Dendritic cell treated with granulocyte-macrophage colony-stimulating factor and Interleukin-4, amounts not matched to agents 40 ng/mL and 50 ng/mL, for 4 days (primary cell): ENCODE measurements around the gene EYA2.

Experiments used
- H3K27ac Mint-ChIP-seq: one replicate; pipeline ENCODE4 v1.8.0; 2022; ENCODE audit warnings: mild to moderate bottlenecking, mixed read lengths
- H3K27me3 Mint-ChIP-seq: one replicate; pipeline ENCODE4 v1.8.0; 2022; ENCODE audit warnings: mild to moderate bottlenecking, mixed read lengths
- H3K36me3 Mint-ChIP-seq: one replicate; pipeline ENCODE4 v1.8.0; 2022; ENCODE audit warnings: low read depth, mixed read lengths
- H3K4me1 Mint-ChIP-seq: one replicate; pipeline ENCODE4 v1.8.0; 2022; ENCODE audit warnings: low read depth, mixed read lengths
- H3K4me3 Mint-ChIP-seq: one replicate; pipeline ENCODE4 v1.8.0; 2022; ENCODE audit warnings: mild to moderate bottlenecking, moderate library complexity, mixed read lengths
- H3K9me3 Mint-ChIP-seq: one replicate; pipeline ENCODE4 v1.8.0; 2022; ENCODE audit warnings: mixed read lengths
- intact Hi-C: fragments of 100-400 bp; cut with micrococcal nuclease; formaldehyde crosslinking; loops from one replicate; pipeline ENCODE4 v1.15.0; 2022

Gene EYA2

DNA sequence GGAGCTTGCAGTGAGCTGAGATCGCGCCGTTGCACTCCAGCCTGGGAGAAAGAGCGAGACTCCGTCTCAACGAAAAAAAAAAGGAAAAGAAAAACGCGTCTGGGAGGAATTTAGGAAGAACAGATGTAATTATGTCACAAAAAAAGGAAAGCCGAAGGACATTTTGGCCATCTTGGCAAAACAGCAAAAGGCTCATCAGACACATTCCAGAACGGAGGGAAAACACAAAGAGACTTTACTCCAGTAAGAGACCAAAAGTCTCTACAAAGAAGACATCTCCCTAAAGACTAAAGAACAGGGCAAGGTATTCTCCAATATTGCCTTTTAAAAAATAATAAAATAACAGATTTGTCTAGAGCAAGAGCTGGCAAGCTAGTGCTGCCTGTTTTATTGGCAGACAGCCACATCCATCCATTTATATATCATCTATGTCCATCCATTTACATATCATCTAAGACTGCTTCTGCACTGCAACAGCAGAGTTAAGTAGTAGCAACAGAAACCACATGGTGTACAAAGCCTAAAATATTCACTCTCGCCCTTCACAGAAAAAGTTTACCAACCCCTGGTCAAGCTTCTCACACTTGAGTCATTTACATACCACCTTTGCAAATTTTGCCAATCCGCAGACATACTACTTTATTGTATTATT is 328.0 kb downstream of the EYA2 start:
- intact Hi-C loops = no loop called here
- Mint-ChIP-seq H3K36me3 (no peaks in the 10 kb centered on the region), H3K27ac (no peak overlapping the region), H3K27me3 (no peaks in the 10 kb centered on the region), H3K9me3 (no peaks in the 10 kb centered on the region), H3K4me1 (no peaks in the 10 kb centered on the region), H3K4me3 (no peak overlapping the region)

DNA sequence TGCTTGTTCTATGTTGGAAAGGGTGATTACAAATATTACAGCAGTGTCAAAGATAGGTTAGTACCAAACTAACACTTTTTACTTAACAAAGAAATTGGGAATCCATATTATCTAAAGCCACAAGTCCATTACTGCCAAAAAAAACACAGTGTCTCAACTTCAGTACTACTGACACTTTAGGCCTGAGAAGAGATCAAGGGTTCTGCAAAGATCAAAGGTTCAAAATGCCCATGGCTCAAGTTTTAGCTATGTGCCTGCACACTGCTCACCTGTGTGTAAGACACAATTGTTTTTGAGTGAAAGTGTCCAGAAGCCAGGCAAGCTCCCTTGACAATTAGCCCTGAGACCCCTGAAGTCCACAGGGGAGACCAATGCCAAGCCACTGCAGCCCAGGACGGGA is 329.3 kb downstream of the EYA2 start:
- H3K4me3 Mint-ChIP-seq = no peak overlapping the region
- no peaks in the 10 kb centered on the region for H3K27me3 Mint-ChIP-seq
- no peaks in the 10 kb centered on the region for H3K4me1 Mint-ChIP-seq
- no peak overlapping the region for H3K27ac Mint-ChIP-seq
- intact Hi-C loops = no loop called here
- no peaks in the 10 kb centered on the region for H3K36me3 Mint-ChIP-seq
- no peaks in the 10 kb centered on the region for H3K9me3 Mint-ChIP-seq

GRCh38 chr20:47224300-47224791 is 329.7 kb downstream of the EYA2 start:
- intact Hi-C loops = no loop called here
- Mint-ChIP-seq H3K9me3 (no peaks in the 10 kb centered on the region), H3K4me3 (no peak overlapping the region), H3K27me3 (no peaks in the 10 kb centered on the region), H3K36me3 (no peaks in the 10 kb centered on the region), H3K27ac (no peak overlapping the region), H3K4me1 (no peaks in the 10 kb centered on the region)

DNA sequence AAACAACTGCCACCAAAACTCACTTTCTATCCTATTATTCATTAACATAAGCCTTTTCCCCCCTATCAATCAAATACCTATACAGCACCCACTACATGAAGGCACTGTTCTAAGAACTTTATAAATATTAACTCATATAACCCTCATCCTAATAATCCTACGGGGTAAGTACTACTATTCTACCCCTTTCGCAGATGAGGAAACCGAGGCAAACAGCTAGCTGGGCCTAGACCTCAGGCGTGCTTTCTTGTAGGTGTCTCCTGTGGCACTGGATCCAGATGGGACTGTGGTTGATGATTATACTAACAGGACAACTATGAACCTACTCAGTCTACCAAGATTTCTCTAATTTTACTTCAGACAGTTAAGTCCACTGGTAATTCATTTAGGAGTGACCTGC is 330.2 kb downstream of the EYA2 start:
- H3K27ac Mint-ChIP-seq = no peak overlapping the region

GRCh38 chr20:47225458-47225857 is 330.8 kb downstream of the EYA2 start:
- Mint-ChIP-seq H3K27ac (no peak overlapping the region), H3K4me3 (no peak overlapping the region), H3K4me1 (no peaks in the 10 kb centered on the region), H3K27me3 (no peaks in the 10 kb centered on the region), H3K9me3 (no peaks in the 10 kb centered on the region), H3K36me3 (no peaks in the 10 kb centered on the region)
- intact Hi-C loops = no loop called here

More for the DNA sequence above, 330.2 kb downstream of the EYA2 start:
- no peaks in the 10 kb centered on the region for H3K9me3 Mint-ChIP-seq
- H3K4me1 Mint-ChIP-seq = no peaks in the 10 kb centered on the region
- no peak overlapping the region for H3K4me3 Mint-ChIP-seq
- intact Hi-C loops = no loop called here
- no peaks in the 10 kb centered on the region for H3K36me3 Mint-ChIP-seq
- no peaks in the 10 kb centered on the region for H3K27me3 Mint-ChIP-seq

DNA sequence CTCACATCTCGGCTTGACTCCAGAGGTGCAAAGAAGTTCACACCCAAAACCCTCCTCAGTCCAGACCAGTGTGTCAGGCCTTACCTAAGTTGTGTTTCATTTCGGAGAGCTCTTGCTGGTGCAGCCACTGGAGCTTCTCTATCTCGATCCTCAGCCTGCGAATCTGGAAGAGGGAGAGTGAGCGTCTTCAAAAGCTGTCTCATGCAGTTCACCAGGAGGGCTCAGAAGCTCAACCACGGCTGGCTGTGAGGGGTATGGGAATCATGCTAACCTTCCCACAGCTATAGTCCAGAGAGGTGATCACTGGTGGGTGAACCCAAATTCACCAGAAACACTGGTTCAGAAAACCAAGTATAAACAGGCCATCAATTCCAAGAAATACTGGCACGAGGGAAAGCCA is 332.5 kb downstream of the EYA2 start:
- Mint-ChIP-seq H3K9me3 (no peaks in the 10 kb centered on the region), H3K27ac (no peak overlapping the region), H3K4me3 (no peak overlapping the region), H3K27me3 (no peaks in the 10 kb centered on the region), H3K4me1 (no peaks in the 10 kb centered on the region), H3K36me3 (no peaks in the 10 kb centered on the region)
- intact Hi-C loops = no loop called here

DNA sequence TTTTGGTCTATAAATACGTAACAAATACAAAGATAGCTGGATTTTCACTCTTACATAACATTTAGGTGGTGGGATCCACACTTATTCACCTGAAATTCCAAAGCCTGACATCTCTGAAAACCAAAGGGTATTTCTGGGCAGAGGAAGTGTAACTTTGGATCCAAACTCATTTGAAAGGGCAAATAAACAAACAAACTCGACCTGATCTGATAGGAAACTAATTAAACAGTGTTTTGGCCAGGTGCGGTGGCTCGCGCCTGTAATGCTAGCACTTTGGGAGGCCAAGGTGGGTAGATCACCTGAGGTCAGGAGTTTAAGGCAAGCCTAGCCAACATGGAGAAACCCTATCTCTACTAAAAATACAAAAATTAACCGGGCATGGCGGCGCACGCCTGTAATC is 332.9 kb downstream of the EYA2 start:
- Mint-ChIP-seq H3K27me3 (no peaks in the 10 kb centered on the region), H3K36me3 (no peaks in the 10 kb centered on the region), H3K9me3 (no peaks in the 10 kb centered on the region), H3K27ac (no peak overlapping the region), H3K4me3 (no peak overlapping the region), H3K4me1 (no peaks in the 10 kb centered on the region)
- intact Hi-C loops = no loop called here

DNA sequence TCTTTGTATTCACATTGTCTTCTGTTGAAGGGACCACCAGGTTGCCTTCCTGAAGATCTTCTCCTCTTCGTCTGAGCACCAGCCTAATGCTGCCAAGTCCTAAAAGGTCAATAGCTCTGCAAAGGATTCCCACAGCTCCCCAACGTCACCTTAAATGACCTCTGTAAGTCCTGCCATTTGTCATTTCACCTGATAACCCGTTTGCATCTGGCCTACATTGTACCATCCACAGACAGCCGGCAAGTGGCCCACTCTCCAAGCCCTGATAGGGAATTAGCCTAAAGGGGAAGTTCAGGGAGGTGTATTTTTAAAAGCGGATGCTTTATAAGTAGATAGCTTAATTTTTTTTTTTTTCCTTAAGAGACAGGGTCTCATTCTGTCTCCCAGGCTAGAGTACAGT is 334.0 kb downstream of the EYA2 start:
- intact Hi-C loops = no loop called here
- Mint-ChIP-seq H3K9me3 (no peaks in the 10 kb centered on the region), H3K27ac (no peak overlapping the region), H3K27me3 (no peaks in the 10 kb centered on the region), H3K4me1 (no peaks in the 10 kb centered on the region), H3K36me3 (no peaks in the 10 kb centered on the region), H3K4me3 (no peak overlapping the region)

DNA sequence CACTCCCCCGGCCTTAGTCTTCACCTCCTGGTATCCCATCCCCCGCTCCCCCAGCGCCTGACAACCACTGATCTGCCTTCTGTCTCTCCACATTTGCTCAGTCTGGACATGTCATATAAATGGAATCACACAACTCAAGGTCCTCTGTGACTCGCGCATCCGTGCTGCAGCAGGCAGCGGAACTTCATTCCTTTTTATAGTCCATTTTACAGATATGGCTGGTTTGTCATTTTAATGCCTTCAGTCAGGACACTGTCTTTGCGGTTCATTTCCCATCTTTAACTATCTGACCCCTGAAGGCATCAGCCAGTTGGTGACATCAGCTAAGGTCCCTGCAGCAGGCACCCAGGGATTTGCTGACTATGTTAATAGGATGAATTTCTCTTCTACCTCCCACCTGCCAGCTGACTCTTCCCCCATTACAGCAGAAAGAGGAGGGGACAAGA is 336.2 kb downstream of the EYA2 start:
- H3K4me3 Mint-ChIP-seq = no peak overlapping the region
- H3K36me3 Mint-ChIP-seq = peaks cover 8% of the 10 kb centered on the region
- no peaks in the 10 kb centered on the region for H3K4me1 Mint-ChIP-seq
- no peaks in the 10 kb centered on the region for H3K9me3 Mint-ChIP-seq
- no peaks in the 10 kb centered on the region for H3K27me3 Mint-ChIP-seq
- intact Hi-C loops = no loop called here
- H3K27ac Mint-ChIP-seq = no peak overlapping the region

- Mint-ChIP-seq H3K27ac (no peak overlapping the region), H3K27me3 (no peaks in the 10 kb centered on the region), H3K36me3 (peaks cover 15% of the 10 kb centered on the region), H3K4me3 (no peak overlapping the region), H3K4me1 (no peaks in the 10 kb centered on the region), H3K9me3 (no peaks in the 10 kb centered on the region)
- intact Hi-C loops = no loop called here
These were observed 336.9 kb downstream of the EYA2 start for GRCh38 chr20:47231382-47232039.

- intact Hi-C loops = no loop called here
- no peaks in the 10 kb centered on the region for H3K27me3 Mint-ChIP-seq
- no peak overlapping the region for H3K27ac Mint-ChIP-seq
- H3K9me3 Mint-ChIP-seq = no peaks in the 10 kb centered on the region
- H3K4me3 Mint-ChIP-seq = no peak overlapping the region
- no peaks in the 10 kb centered on the region for H3K4me1 Mint-ChIP-seq
- peaks cover 25% of the 10 kb centered on the region for H3K36me3 Mint-ChIP-seq
These were observed 337.9 kb downstream of the EYA2 start for GRCh38 chr20:47232518-47232917.

DNA sequence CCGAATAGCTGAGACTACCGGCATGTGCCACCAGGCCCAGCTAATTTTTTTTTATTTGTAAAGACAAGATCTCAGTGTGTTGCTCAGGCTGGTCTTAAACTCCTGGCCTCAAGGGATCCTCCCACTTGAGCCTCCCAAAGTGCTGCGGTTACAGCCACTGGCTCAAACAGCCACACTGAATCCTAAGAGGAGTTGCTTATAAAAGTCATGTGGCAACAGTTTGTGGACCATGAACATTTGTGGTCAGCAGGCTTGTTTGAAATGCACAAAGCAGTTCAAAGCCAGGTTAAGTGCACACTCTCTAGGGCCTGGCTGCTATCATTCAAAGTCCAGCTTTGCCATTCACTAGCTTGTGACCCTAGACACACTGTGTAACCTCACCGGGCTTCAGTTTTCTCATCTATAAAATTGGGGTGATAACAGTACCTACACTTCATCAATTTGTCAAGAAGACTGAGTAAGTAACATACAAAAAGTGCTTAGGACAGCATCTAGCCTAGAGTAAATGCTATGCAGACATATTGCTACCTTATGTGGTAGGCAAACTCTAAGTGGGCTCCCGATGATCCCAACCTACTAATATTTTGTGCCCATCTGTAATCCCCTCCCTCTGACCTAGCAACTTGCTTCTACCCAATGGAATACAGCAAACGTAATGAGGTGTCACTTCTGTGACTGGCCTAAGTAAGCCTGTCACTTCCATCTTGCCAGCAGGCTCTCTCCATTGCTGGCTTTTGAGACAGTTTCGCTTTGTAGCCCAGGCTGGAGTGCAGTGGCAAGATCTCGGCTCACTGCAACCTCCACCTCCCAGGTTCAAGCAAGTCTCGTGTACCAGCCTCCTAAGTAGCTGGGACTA is 338.9 kb downstream of the EYA2 start:
- Mint-ChIP-seq H3K36me3 (peaks cover 36% of the 10 kb centered on the region), H3K27me3 (no peaks in the 10 kb centered on the region), H3K4me1 (no peaks in the 10 kb centered on the region), H3K9me3 (no peaks in the 10 kb centered on the region), H3K4me3 (no peak overlapping the region), H3K27ac (no peak overlapping the region)
- intact Hi-C loops = no loop called here

GRCh38 chr20:47235111-47235510 is 340.5 kb downstream of the EYA2 start:
- Mint-ChIP-seq H3K9me3 (no peaks in the 10 kb centered on the region), H3K36me3 (peaks cover 51% of the 10 kb centered on the region), H3K27me3 (no peaks in the 10 kb centered on the region), H3K4me3 (no peak overlapping the region), H3K27ac (no peak overlapping the region), H3K4me1 (no peaks in the 10 kb centered on the region)
- intact Hi-C loops = no loop called here
